Dermis blood vessel endothelial cell (primary cell): ENCODE data around the gene CEP41. TPM values are rescaled to one million over a fixed set of nuclear protein-coding genes. Genes with fewer than 3 reads are reported as not detected.
A peak's percentile ranks its signal among the peaks of the same experiment; 100 is the strongest.

Experiments used
- DNase-seq: peaks from one replicate; pipeline ENCODE4 v3.0.0; 2010
- total RNA-seq: library from RNA; depleted of rRNA; stranded (reverse); fragments of >200 nt; gene quantifications from 2 replicates; pipeline ENCODE4 v1.2.3, GENCODE V29; 2014

CEP41 gene
- total RNA-seq, 1 donor from 2014 or later, result 12.4 TPM

GRCh38 chr7:130417213-130417612 lies 23.6 kb downstream of the CEP41 start:
- DNase-seq, result no peak

GRCh38 chr7:130415006-130415405 lies 25.8 kb downstream of the CEP41 start:
- DNase-seq, result no peak

GRCh38 chr7:130413201-130413600 lies 27.6 kb downstream of the CEP41 start:
- no peak for DNase-seq

- no peak for DNase-seq
These were observed 29.8 kb downstream of the CEP41 start for GRCh38 chr7:130410868-130411541.

GRCh38 chr7:130409712-130410072 lies 31.1 kb downstream of the CEP41 start:
- DNase-seq, result no peak

- no peak for DNase-seq
These were observed 31.6 kb downstream of the CEP41 start for GRCh38 chr7:130409067-130409711.

- DNase-seq, result no peak
These were observed 35.8 kb downstream of the CEP41 start for GRCh38 chr7:130405003-130405402.

GRCh38 chr7:130401578-130401977 lies 39.2 kb downstream of the CEP41 start:
- no peak for DNase-seq

- DNase-seq, result no peak
These were observed 39.7 kb downstream of the CEP41 start for GRCh38 chr7:130401101-130401500.

- peak; percentile 4 for DNase-seq
These were observed 40.7 kb downstream of the CEP41 start for GRCh38 chr7:130400120-130400572.

GRCh38 chr7:130398526-130399090 lies 42.2 kb downstream of the CEP41 start:
- DNase-seq, result no peak

GRCh38 chr7:130397758-130398073 lies 43.1 kb downstream of the CEP41 start:
- no peak for DNase-seq

- no peak for DNase-seq
These were observed 43.6 kb downstream of the CEP41 start for GRCh38 chr7:130397051-130397757.

GRCh38 chr7:130396109-130396508 lies 44.7 kb downstream of the CEP41 start:
- DNase-seq, result no peak

- DNase-seq, result no peak
These were observed 45.4 kb downstream of the CEP41 start for GRCh38 chr7:130395421-130395820.

- no peak for DNase-seq
These were observed 46.2 kb downstream of the CEP41 start for GRCh38 chr7:130394421-130395195.

GRCh38 chr7:130393841-130394411 lies 46.9 kb downstream of the CEP41 start:
- no peak for DNase-seq

GRCh38 chr7:130393101-130393561 lies 47.7 kb downstream of the CEP41 start:
- no peak for DNase-seq

- DNase-seq, result no peak
These were observed 50.3 kb downstream of the CEP41 start for GRCh38 chr7:130390486-130390885.

- no peak for DNase-seq
These were observed 52.1 kb downstream of the CEP41 start for GRCh38 chr7:130388671-130389070.

GRCh38 chr7:130387628-130388403 lies 53.0 kb downstream of the CEP41 start:
- no peak for DNase-seq

- DNase-seq, result no peak
These were observed 53.5 kb downstream of the CEP41 start for GRCh38 chr7:130387306-130387627.
